GM12878 (cell line): Measurements from ENCODE around the gene SYNGR3. TPM values are rescaled to one million over a fixed set of nuclear protein-coding genes. Genes with fewer than 3 reads are reported as not detected.

ENCODE experiments used
- CREM ChIP-seq: IDR thresholded peaks from 2 replicates; pipeline ENCODE4 v1.6.1; 2014; ENCODE audit warnings: antibody characterized with exemption, low read depth
- CTCF ChIP-seq, 3 experiments: IDR thresholded peaks in 2 of 3; conservative IDR thresholded peaks in 1 of 3; 2 replicates each; pipeline ENCODE4 v1.5.1; 2011; ENCODE audit warnings: low read depth in 3 of 3, low read length in 3 of 3, mild to moderate bottlenecking in 3 of 3, control low read depth in 2 of 3, moderate library complexity in 2 of 3, inconsistent platforms in 1 of 3, mixed read lengths in 1 of 3; ENCODE audit not compliant: control insufficient read depth in 2 of 3, insufficient read depth in 1 of 3; ENCODE audit errors: extremely low read depth in 1 of 3
- E4F1 ChIP-seq: fragments of 450-650 bp; IDR thresholded peaks from 2 replicates; pipeline ENCODE4 v1.6.1; 2018; ENCODE audit warnings: borderline replicate concordance, mild to moderate bottlenecking; ENCODE audit not compliant: partially characterized antibody
- EP300 ChIP-seq, 2 experiments: fragments of 150-350 bp in 1 of 2; IDR thresholded peaks; 2 replicates each; pipeline ENCODE4 v1.6.1; 2011 to 2012; ENCODE audit warnings: low read depth in 2 of 2, low read length in 2 of 2, borderline replicate concordance in 1 of 2, improper control_type of control experiment in 1 of 2, inconsistent platforms in 1 of 2; ENCODE audit not compliant: control insufficient read depth in 1 of 2
- GABPA ChIP-seq: IDR thresholded peaks from 2 replicates; pipeline ENCODE4 v1.6.1; 2014; ENCODE audit warnings: antibody characterized with exemption, low read depth, mild to moderate bottlenecking, inconsistent platforms
- GATAD2B ChIP-seq: fragments of 450-650 bp; conservative IDR thresholded peaks from 2 replicates; pipeline ENCODE4 v1.6.1; 2017; ENCODE audit warnings: low read depth, mild to moderate bottlenecking, moderate library complexity
- KDM1A ChIP-seq: fragments of 200-600 bp; sonication (generic); IDR thresholded peaks from 2 replicates; pipeline ENCODE4 v1.6.1; 2016; ENCODE audit warnings: borderline replicate concordance
- RBBP5 ChIP-seq: fragments of 200-600 bp; sonication (generic); conservative IDR thresholded peaks from 2 replicates; pipeline ENCODE4 v1.6.1; 2016
- RFX5 ChIP-seq: IDR thresholded peaks from 2 replicates; pipeline ENCODE4 v1.6.1; 2011; ENCODE audit warnings: low read depth, low read length, improper control_type of control experiment
- TAF1 ChIP-seq: IDR thresholded peaks from 2 replicates; pipeline ENCODE4 v1.6.1; 2011; ENCODE audit warnings: mild to moderate bottlenecking, low read depth, low read length, borderline replicate concordance
- TCF3 ChIP-seq: IDR thresholded peaks from 2 replicates; pipeline ENCODE4 v1.6.1; 2012; ENCODE audit warnings: low read depth, mild to moderate bottlenecking, low read length, borderline replicate concordance; ENCODE audit not compliant: insufficient read depth
- ZNF687 ChIP-seq: fragments of 450-650 bp; IDR thresholded peaks from 2 replicates; pipeline ENCODE4 v1.6.1; 2017; ENCODE audit warnings: mild to moderate bottlenecking, moderate library complexity
- polyA plus RNA-seq, 11 experiments: library from polyadenylated mRNA; depleted of rRNA in 4 of 11; unstranded in 6 of 11; stranded (reverse) in 5 of 11; fragments of >200 nt; fragmentation: Nextera tagmentation in 4 of 11; fragmentation: Illumina TruSeq in 1 of 11; extraction: Ambion mirVana in 4 of 11; extraction: Trizol in 1 of 11; gene quantifications; 1 replicate in 1 of 11; 2 replicates in 10 of 11; pipeline versions ENCODE4 v1.2.1 to v1.2.3, GENCODE V29; 2011 to 2016; ENCODE audit warnings: inconsistent platforms in 2 of 11, missing spikeins in 2 of 11, low read depth in 1 of 11
- total RNA-seq, 4 experiments: library from RNA; depleted of rRNA in 3 of 4; stranded (reverse); fragments of >200 nt in 3 of 4; fragmentation: Illumina TruSeq in 1 of 4; extraction: Trizol in 1 of 4; gene quantifications; 2 replicates each; pipeline versions ENCODE4 v1.2.1 to v1.2.3, GENCODE V29; 2013 to 2021
- TF ChIP-seq, protein P1 (sequence below): IDR thresholded peaks from 2 replicates; pipeline ENCODE4 v1.6.1; 2012; ENCODE audit warnings: low read length, inconsistent platforms
- TF ChIP-seq, protein P2 (sequence below): fragments of 450-650 bp; formaldehyde crosslinking; IDR thresholded peaks from 2 replicates; pipeline ENCODE4 v1.5.0; 2022; ENCODE audit warnings: mild to moderate bottlenecking, missing genetic modification characterization

Gene SYNGR3
- total and polyA plus RNA-seq, 10 of the 15 experiments (the other 5 are each of a cell fraction or from before 2014, with no cell fraction given), result 1.2 to 18.1 (median 6.6) TPM

- peak; percentile 54; the same call in 1 of the 2 replicates for TF ChIP-seq CREM
- peak; percentile 79 for TF ChIP-seq ZNF687
- no peak for TF ChIP-seq E4F1
- TF ChIP-seq TCF3, result 0 out of 2 replicates have a peak, but pooled peaks have one; percentile 61
- TF ChIP-seq CTCF (IDR thresholded peaks at IDR 0.05 in 2 of 3, conservative IDR thresholded peaks at IDR 0.05 in 1 of 3; ENCODE audit: control insufficient read depth in 2 of 3, extremely low read depth in 1 of 3, insufficient read depth in 1 of 3, low read depth in 3 of 3, low read length in 3 of 3), result no peak
- no peak for TF ChIP-seq KDM1A
- no peak for TF ChIP-seq RBBP5
- TF ChIP-seq, protein P1, sequence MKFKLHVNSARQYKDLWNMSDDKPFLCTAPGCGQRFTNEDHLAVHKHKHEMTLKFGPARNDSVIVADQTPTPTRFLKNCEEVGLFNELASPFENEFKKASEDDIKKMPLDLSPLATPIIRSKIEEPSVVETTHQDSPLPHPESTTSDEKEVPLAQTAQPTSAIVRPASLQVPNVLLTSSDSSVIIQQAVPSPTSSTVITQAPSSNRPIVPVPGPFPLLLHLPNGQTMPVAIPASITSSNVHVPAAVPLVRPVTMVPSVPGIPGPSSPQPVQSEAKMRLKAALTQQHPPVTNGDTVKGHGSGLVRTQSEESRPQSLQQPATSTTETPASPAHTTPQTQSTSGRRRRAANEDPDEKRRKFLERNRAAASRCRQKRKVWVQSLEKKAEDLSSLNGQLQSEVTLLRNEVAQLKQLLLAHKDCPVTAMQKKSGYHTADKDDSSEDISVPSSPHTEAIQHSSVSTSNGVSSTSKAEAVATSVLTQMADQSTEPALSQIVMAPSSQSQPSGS, result no peak
- TF ChIP-seq, protein P2, sequence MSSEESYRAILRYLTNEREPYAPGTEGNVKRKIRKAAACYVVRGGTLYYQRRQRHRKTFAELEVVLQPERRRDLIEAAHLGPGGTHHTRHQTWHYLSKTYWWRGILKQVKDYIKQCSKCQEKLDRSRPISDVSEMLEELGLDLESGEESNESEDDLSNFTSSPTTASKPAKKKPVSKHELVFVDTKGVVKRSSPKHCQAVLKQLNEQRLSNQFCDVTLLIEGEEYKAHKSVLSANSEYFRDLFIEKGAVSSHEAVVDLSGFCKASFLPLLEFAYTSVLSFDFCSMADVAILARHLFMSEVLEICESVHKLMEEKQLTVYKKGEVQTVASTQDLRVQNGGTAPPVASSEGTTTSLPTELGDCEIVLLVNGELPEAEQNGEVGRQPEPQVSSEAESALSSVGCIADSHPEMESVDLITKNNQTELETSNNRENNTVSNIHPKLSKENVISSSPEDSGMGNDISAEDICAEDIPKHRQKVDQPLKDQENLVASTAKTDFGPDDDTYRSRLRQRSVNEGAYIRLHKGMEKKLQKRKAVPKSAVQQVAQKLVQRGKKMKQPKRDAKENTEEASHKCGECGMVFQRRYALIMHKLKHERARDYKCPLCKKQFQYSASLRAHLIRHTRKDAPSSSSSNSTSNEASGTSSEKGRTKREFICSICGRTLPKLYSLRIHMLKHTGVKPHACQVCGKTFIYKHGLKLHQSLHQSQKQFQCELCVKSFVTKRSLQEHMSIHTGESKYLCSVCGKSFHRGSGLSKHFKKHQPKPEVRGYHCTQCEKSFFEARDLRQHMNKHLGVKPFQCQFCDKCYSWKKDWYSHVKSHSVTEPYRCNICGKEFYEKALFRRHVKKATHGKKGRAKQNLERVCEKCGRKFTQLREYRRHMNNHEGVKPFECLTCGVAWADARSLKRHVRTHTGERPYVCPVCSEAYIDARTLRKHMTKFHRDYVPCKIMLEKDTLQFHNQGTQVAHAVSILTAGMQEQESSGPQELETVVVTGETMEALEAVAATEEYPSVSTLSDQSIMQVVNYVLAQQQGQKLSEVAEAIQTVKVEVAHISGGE (CRISPR knock-in tag), result peak; percentile 37; the same call in 1 of the 2 replicates
- no peak for TF ChIP-seq RFX5
- TF ChIP-seq TAF1, result peak; percentile 59; the same call in 1 of the 2 replicates
- TF ChIP-seq GATAD2B, result 0 out of 2 replicates have a peak, but pooled peaks have one; percentile 55
- TF ChIP-seq GABPA, result peak; percentile 87
- TF ChIP-seq EP300 (IDR thresholded peaks at IDR 0.05; ENCODE audit: borderline replicate concordance in 1 of 2, control insufficient read depth in 1 of 2, low read depth in 2 of 2, low read length in 2 of 2), result no peak
These were observed 20.2 kb downstream of the SYNGR3 start, which contains the start of gene ZNF598 (continued) for GRCh38 chr16:2009791-2010510.
